ENCODE data around the gene EVX1. TPM values are rescaled to one million over a fixed set of nuclear protein-coding genes. Genes with fewer than 3 reads are reported as not detected.
A peak's percentile ranks its signal among the peaks of the same experiment; 100 is the strongest.

Gene EVX1
- total and polyA plus RNA-seq, 2 experiments from 2014 or later = not detected

GRCh38 chr7:27198871-27199801 is 43.5 kb upstream of the EVX1 start:
- WGBS, 2 experiments (ENCODE audit: low coverage in 1 of 2, low lambda C conversion rate in 2 of 2, missing lambda C conversion rate in 2 of 2) = 1 to 3% methylated on average over 58 to 82 of the region's 93 CpGs
- Histone ChIP-seq H2AFZ (peak overlapping the region; percentile 86), H3K9me3 (ENCODE audit: low read depth) (no peaks in the 10 kb centered on the region), H3K4me2 (ENCODE audit: unreplicated experiment) (peak overlapping the region; percentile 67), H3K9me2 (ENCODE audit: insufficient read depth) (no peaks in the 10 kb centered on the region), H3K27me3 (replicated peaks; ENCODE audit: insufficient read depth) (peaks cover 28% of the 10 kb centered on the region), H3K27ac (no peak overlapping the region), H3K4me1 (ENCODE audit: insufficient read depth) (no peaks in the 10 kb centered on the region), H3K9ac (peak overlapping the region; percentile 28; the same call in 1 of the 2 replicates), H3K79me2 (ENCODE audit: insufficient read depth) (no peaks in the 10 kb centered on the region), H3K36me3 (ENCODE audit: low read depth) (no peaks in the 10 kb centered on the region), H3F3A (ENCODE audit: insufficient read depth) (peaks cover 10% of the 10 kb centered on the region; the same call in 1 of the 2 replicates), H3K4me3 (peak overlapping the region; percentile 70), H4K20me1 (ENCODE audit: insufficient read depth) (no peaks in the 10 kb centered on the region)
- peak; percentile 70 for DNase-seq
- TF ChIP-seq EZH2phosphoT487 (IDR thresholded peaks at IDR 0.05; ENCODE audit: insufficient read depth, low read depth) = no peak
- TF ChIP-seq EZH2 (IDR thresholded peaks at IDR 0.05; ENCODE audit: insufficient read depth, poor library complexity, severe bottlenecking) = no peak
- in situ Hi-C loops (cut with MboI) = loop anchor here (10.0 kb wide), 1 partner anchor 896 kb away; no protein-coding TSS in a partner anchor

GRCh38 chr7:27199849-27200760 is 42.5 kb upstream of the EVX1 start, which contains the start of gene HOXA13:
TSS of gene HOXA13 (minus strand) at chr7:27200091. CDS start at chr7:27200077, 14 bp downstream.
- no peak within 1 kb of the TSS for H3K27ac ChIP-seq
- peak within 1 kb of the TSS; percentile 86 for H2AFZ ChIP-seq
- H3K27me3 ChIP-seq (replicated peaks; ENCODE audit: insufficient read depth) = peaks cover 35% of the 10 kb centered on the region
- H3K79me2 ChIP-seq (ENCODE audit: insufficient read depth) = no peaks in the 10 kb centered on the region
- peak within 1 kb of the TSS; percentile 77 for H3K4me3 ChIP-seq
- 2 to 3% methylated on average over 37 to 68 of the region's 99 CpGs for WGBS, 2 experiments (ENCODE audit: low coverage in 1 of 2, low lambda C conversion rate in 2 of 2, missing lambda C conversion rate in 2 of 2)
- in situ Hi-C loops (cut with MboI) = loop anchor here (10.0 kb wide), 4 partner anchors 385 to 895 kb away; no protein-coding TSS in a partner anchor
- no peaks in the 10 kb centered on the region for H3K36me3 ChIP-seq (ENCODE audit: low read depth)
- H3F3A ChIP-seq (ENCODE audit: insufficient read depth) = peaks cover 10% of the 10 kb centered on the region; the same call in 1 of the 2 replicates
- H4K20me1 ChIP-seq (ENCODE audit: insufficient read depth) = no peaks in the 10 kb centered on the region
- DNase-seq = peak; percentile 74
- H3K9me3 ChIP-seq (ENCODE audit: low read depth) = no peaks in the 10 kb centered on the region
- H3K4me2 ChIP-seq (ENCODE audit: unreplicated experiment) = peak within 1 kb of the TSS; percentile 76
- peak within 1 kb of the TSS; percentile 28; the same call in 1 of the 2 replicates for H3K9ac ChIP-seq
- no peak for TF ChIP-seq EZH2 (IDR thresholded peaks at IDR 0.05; ENCODE audit: insufficient read depth, poor library complexity, severe bottlenecking)
- no peak for TF ChIP-seq EZH2phosphoT487 (IDR thresholded peaks at IDR 0.05; ENCODE audit: insufficient read depth, low read depth)
- H3K9me2 ChIP-seq (ENCODE audit: insufficient read depth) = no peaks in the 10 kb centered on the region
- H3K4me1 ChIP-seq (ENCODE audit: insufficient read depth) = no peaks in the 10 kb centered on the region

DNA sequence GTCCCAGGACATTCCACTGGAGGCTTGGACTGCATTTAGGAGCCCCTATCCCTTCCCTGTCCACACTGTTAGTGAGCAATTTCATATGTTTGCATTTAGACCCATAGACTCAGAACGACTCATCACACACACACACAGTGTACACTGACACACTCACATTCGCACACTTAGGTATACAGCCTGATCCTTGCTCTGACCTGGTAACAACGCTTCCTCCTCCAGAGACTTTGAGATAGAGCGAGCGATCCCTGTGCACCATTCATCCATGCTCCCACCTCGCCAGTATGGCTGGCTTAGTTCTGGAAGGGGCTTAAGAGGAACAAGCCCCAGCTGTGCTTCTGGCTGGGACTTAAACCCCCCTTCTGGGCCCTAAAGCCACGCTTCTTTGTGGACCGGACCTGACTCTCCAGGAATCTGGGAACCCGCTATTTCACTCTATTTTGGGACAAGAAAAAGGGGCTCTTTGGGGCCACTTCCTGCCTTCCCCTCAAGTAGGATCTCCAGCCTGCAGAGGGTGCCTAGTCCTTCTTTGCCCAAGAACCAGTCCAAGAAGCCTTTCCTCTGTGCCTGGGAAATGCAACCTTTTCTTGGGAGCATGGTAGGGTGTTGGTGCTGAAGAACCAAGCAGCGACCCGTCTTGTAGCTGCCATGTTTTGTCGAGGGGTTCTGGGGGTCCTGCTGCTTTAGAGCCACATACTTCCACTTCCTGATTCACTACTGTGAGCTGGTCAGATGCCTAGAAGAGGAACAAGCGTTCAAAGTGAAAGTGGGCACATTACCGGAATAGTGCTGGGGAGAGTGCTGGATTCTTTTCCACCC is 41.6 kb upstream of the EVX1 start:
- peaks cover 10% of the 10 kb centered on the region; the same call in 1 of the 2 replicates for H3F3A ChIP-seq (ENCODE audit: insufficient read depth)
- H4K20me1 ChIP-seq (ENCODE audit: insufficient read depth) = no peaks in the 10 kb centered on the region
- H3K9me3 ChIP-seq (ENCODE audit: low read depth) = no peaks in the 10 kb centered on the region
- in situ Hi-C loops (cut with MboI) = loop anchor here (10.0 kb wide), 3 partner anchors 384 to 724 kb away; no protein-coding TSS in a partner anchor
- peak; percentile 32 for DNase-seq
- no peaks in the 10 kb centered on the region for H3K36me3 ChIP-seq (ENCODE audit: low read depth)
- peaks cover 35% of the 10 kb centered on the region for H3K27me3 ChIP-seq (replicated peaks; ENCODE audit: insufficient read depth)
- no peaks in the 10 kb centered on the region for H3K4me1 ChIP-seq (ENCODE audit: insufficient read depth)
- H3K9me2 ChIP-seq (ENCODE audit: insufficient read depth) = no peaks in the 10 kb centered on the region
- peak overlapping the region; percentile 77 for H3K4me3 ChIP-seq
- H3K27ac ChIP-seq = no peak overlapping the region
- no peaks in the 10 kb centered on the region for H3K79me2 ChIP-seq (ENCODE audit: insufficient read depth)
- H2AFZ ChIP-seq = peak overlapping the region; percentile 71
- TF ChIP-seq EZH2phosphoT487 (IDR thresholded peaks at IDR 0.05; ENCODE audit: insufficient read depth, low read depth) = no peak
- TF ChIP-seq EZH2 (IDR thresholded peaks at IDR 0.05; ENCODE audit: insufficient read depth, poor library complexity, severe bottlenecking) = no peak
- peak overlapping the region; percentile 76 for H3K4me2 ChIP-seq (ENCODE audit: unreplicated experiment)
- 58 to 59% methylated on average over 14 of the region's 14 CpGs for WGBS, 2 experiments (ENCODE audit: low coverage in 1 of 2, low lambda C conversion rate in 2 of 2, missing lambda C conversion rate in 2 of 2)
- H3K9ac ChIP-seq = no peak overlapping the region

Measured in GM23248 (cell line).